Smooth muscle cell of trachea (primary cell): ENCODE measurements around the gene COX4I2. TPM values are rescaled to one million over a fixed set of nuclear protein-coding genes. Genes with fewer than 3 reads are reported as not detected.

Experiments
- total RNA-seq: library from RNA; depleted of rRNA; stranded (reverse); fragments of >200 nt; gene quantifications from 2 replicates; pipeline ENCODE4 v1.2.1, GENCODE V29; 2014

COX4I2 gene
- not detected in 2 replicates for total RNA-seq

GRCh38 chr20:31637660-31638059, at the start of gene COX4I2:
Gene COX4I2, plus strand, starts transcription at chr20:31637912. Its CDS starts 1,106 bp downstream, at chr20:31639018.

GRCh38 chr20:31605031-31605901, 32.4 kb upstream of the COX4I2 start, which contains the start of gene ID1:
Gene ID1, plus strand, starts transcription at chr20:31605289. Its CDS starts 99 bp downstream, at chr20:31605388.

Other genes starting within 250 kb of the COX4I2 start
- not detected in 2 replicates for gene DEFB119, start 247.3 kb upstream of the COX4I2 start, total RNA-seq
- gene DEFB121, start 231.7 kb upstream of the COX4I2 start, total RNA-seq, result not detected in 2 replicates
- gene DEFB123, start 197.3 kb upstream of the COX4I2 start, total RNA-seq, result not detected in 2 replicates
- not detected in 2 replicates for gene DEFB124, start 162.8 kb upstream of the COX4I2 start, total RNA-seq
- not detected in 2 replicates for gene REM1, start 162.6 kb upstream of the COX4I2 start, total RNA-seq
- gene HM13, start 123.5 kb upstream of the COX4I2 start, total RNA-seq, result 65.9 and 83.9 TPM in 2 replicates
- gene ID1, start 32.6 kb upstream of the COX4I2 start, total RNA-seq, result 80.6 and 268 TPM in 2 replicates
- gene BCL2L1, start 85.0 kb downstream of the COX4I2 start, total RNA-seq, result 68.7 and 87.5 TPM in 2 replicates
- gene TPX2, start 101.4 kb downstream of the COX4I2 start, total RNA-seq, result 6.9 and 83.9 TPM in 2 replicates
- not detected in 2 replicates for gene MYLK2, start 181.4 kb downstream of the COX4I2 start, total RNA-seq
- not detected in 2 replicates for gene FOXS1, start 207.7 kb downstream of the COX4I2 start, total RNA-seq
- 0.33 TPM in 1 of 2 replicates, not detected in the other for gene DUSP15, start 232.6 kb downstream of the COX4I2 start, total RNA-seq
- 0.17 TPM in 1 of 2 replicates, not detected in the other for gene TTLL9, start 232.7 kb downstream of the COX4I2 start, total RNA-seq